Muscle layer of duodenum (tissue), 2 donors: ENCODE data around the gene CYP3A7.
"Not testable (repeated sequence)": the region's sequence is repeated elsewhere in the genome, so short reads cannot be mapped to it uniquely, and the experiment has no call there.

Source experiments
- H3K27ac ChIP-seq: one replicate; pipeline ENCODE4 v1.7.0; 2013; ENCODE audit warnings: mild to moderate bottlenecking, low read length
- H3K27me3 ChIP-seq: one replicate; pipeline ENCODE4 v1.7.0; 2013; ENCODE audit warnings: low read depth, mild to moderate bottlenecking, control low read depth, low read length
- H3K36me3 ChIP-seq, 2 donors: one replicate each; pipeline ENCODE4 v1.7.0; 2013; ENCODE audit warnings: low read length in 2 of 2, control low read depth in 1 of 2, mild to moderate bottlenecking in 1 of 2; ENCODE audit not compliant: insufficient read depth in 2 of 2, control insufficient read depth in 1 of 2
- H3K4me1 ChIP-seq, 2 donors: one replicate each; pipeline ENCODE4 v1.7.0; 2013; ENCODE audit warnings: low read length in 2 of 2, mild to moderate bottlenecking in 2 of 2, control low read depth in 1 of 2, moderate library complexity in 1 of 2; ENCODE audit not compliant: insufficient read depth in 2 of 2, control insufficient read depth in 1 of 2
- H3K4me3 ChIP-seq, 2 donors: one replicate each; pipeline ENCODE4 v1.7.0; 2013; ENCODE audit warnings: low read length in 2 of 2, low read depth in 1 of 2, mild to moderate bottlenecking in 1 of 2
- H3K9me3 ChIP-seq, 2 donors: one replicate each; pipeline ENCODE4 v1.7.0; 2013; ENCODE audit warnings: low read length in 2 of 2, control low read depth in 1 of 2, mild to moderate bottlenecking in 1 of 2; ENCODE audit not compliant: control insufficient read depth in 1 of 2
- donor health status: healthy.

The CYP3A7 gene

GRCh38 chr7:99766484-99767099, 31.6 kb upstream of the CYP3A7 start:
- H3K27ac ChIP-seq = no peak overlapping the region
- no peak overlapping the region for H3K4me3 ChIP-seq
- H3K27me3 ChIP-seq = no peaks in the 10 kb centered on the region
- no peaks in the 10 kb centered on the region for H3K4me1 ChIP-seq
- H3K9me3 ChIP-seq = no peaks in the 10 kb centered on the region
- no peaks in the 10 kb centered on the region for H3K36me3 ChIP-seq

- no peaks in the 10 kb centered on the region for H3K27me3 ChIP-seq
- H3K4me1 ChIP-seq = no peaks in the 10 kb centered on the region
- H3K9me3 ChIP-seq = no peaks in the 10 kb centered on the region
- no peak overlapping the region for H3K27ac ChIP-seq
- H3K4me3 ChIP-seq = no peak overlapping the region
- no peaks in the 10 kb centered on the region for H3K36me3 ChIP-seq
Measured at GRCh38 chr7:99764478-99764877, 29.5 kb upstream of the CYP3A7 start.

- H3K4me3 ChIP-seq = no peak overlapping the region
- no peaks in the 10 kb centered on the region for H3K36me3 ChIP-seq
- no peak overlapping the region for H3K27ac ChIP-seq
- H3K4me1 ChIP-seq = no peaks in the 10 kb centered on the region
- H3K9me3 ChIP-seq = no peaks in the 10 kb centered on the region
- no peaks in the 10 kb centered on the region for H3K27me3 ChIP-seq
Measured at GRCh38 chr7:99762680-99763327, 27.8 kb upstream of the CYP3A7 start.

- peaks cover 0 to 7% of the 10 kb centered on the region in 2 donors for H3K4me1 ChIP-seq
- no peaks in the 10 kb centered on the region for H3K36me3 ChIP-seq
- H3K27me3 ChIP-seq = no peaks in the 10 kb centered on the region
- H3K9me3 ChIP-seq = no peaks in the 10 kb centered on the region
- no peak overlapping the region for H3K4me3 ChIP-seq
- H3K27ac ChIP-seq = no peak overlapping the region
Measured at GRCh38 chr7:99755085-99755484, 20.1 kb upstream of the CYP3A7 start.

GRCh38 chr7:99752356-99752755, 17.4 kb upstream of the CYP3A7 start:
- Histone ChIP-seq H3K4me1 (peaks cover 0 to 7% of the 10 kb centered on the region in 2 donors), H3K36me3 (no peaks in the 10 kb centered on the region), H3K27ac (no peak overlapping the region), H3K27me3 (no peaks in the 10 kb centered on the region), H3K9me3 (no peaks in the 10 kb centered on the region), H3K4me3 (peak overlapping the region in 1 of 2 donors; percentile 26)

GRCh38 chr7:99751322-99752052, 16.5 kb upstream of the CYP3A7 start:
- not testable (repeated sequence) for H3K27me3 ChIP-seq, H3K4me1 ChIP-seq, H3K9me3 ChIP-seq, H3K4me3 ChIP-seq, H3K36me3 ChIP-seq, H3K27ac ChIP-seq

- Histone ChIP-seq H3K36me3 (no peaks in the 10 kb centered on the region), H3K27ac (no peak overlapping the region), H3K27me3 (no peaks in the 10 kb centered on the region), H3K4me3 (no peak overlapping the region), H3K9me3 (no peaks in the 10 kb centered on the region), H3K4me1 (peaks cover 0 to 7% of the 10 kb centered on the region in 2 donors)
Measured at GRCh38 chr7:99748846-99749579, 14.0 kb upstream of the CYP3A7 start.

GRCh38 chr7:99746915-99747314, 11.9 kb upstream of the CYP3A7 start:
- not testable (repeated sequence) for H3K4me3 ChIP-seq, H3K27ac ChIP-seq, H3K27me3 ChIP-seq, H3K36me3 ChIP-seq, H3K4me1 ChIP-seq, H3K9me3 ChIP-seq

GRCh38 chr7:99745395-99745794, 10.4 kb upstream of the CYP3A7 start:
- H3K4me3 ChIP-seq, H3K4me1 ChIP-seq, H3K36me3 ChIP-seq, H3K9me3 ChIP-seq, H3K27ac ChIP-seq, H3K27me3 ChIP-seq: not testable (repeated sequence)

- no peaks in the 10 kb centered on the region for H3K4me1 ChIP-seq
- peaks cover 0 to 8% of the 10 kb centered on the region in 2 donors for H3K36me3 ChIP-seq
- H3K27ac ChIP-seq = no peak overlapping the region
- H3K27me3 ChIP-seq = no peaks in the 10 kb centered on the region
- H3K4me3 ChIP-seq = no peak overlapping the region
- no peaks in the 10 kb centered on the region for H3K9me3 ChIP-seq
Measured at GRCh38 chr7:99742737-99743394, 7.9 kb upstream of the CYP3A7 start.

- H3K4me3 ChIP-seq = no peak overlapping the region
- no peaks in the 10 kb centered on the region for H3K4me1 ChIP-seq
- no peak overlapping the region for H3K27ac ChIP-seq
- H3K27me3 ChIP-seq = no peaks in the 10 kb centered on the region
- H3K36me3 ChIP-seq = peaks cover 0 to 17% of the 10 kb centered on the region in 2 donors
- no peaks in the 10 kb centered on the region for H3K9me3 ChIP-seq
Measured at GRCh38 chr7:99741441-99741795, 6.4 kb upstream of the CYP3A7 start.
